AG04449 (cell line): ENCODE data around the gene EEF1AKMT3.

Experiments
- CTCF ChIA-PET: fragments of 350-600 bp; formaldehyde crosslinking; extraction: SDS; loops from one replicate; lab custom pipeline; 2021; ENCODE audit warnings: antibody characterized with exemption; lab: Yijun Ruan, JAX
- POLR2A ChIA-PET: fragments of 400-600, 350-600 bp; formaldehyde crosslinking; extraction: SDS; loops from one replicate; lab custom pipeline; 2020; ENCODE audit warnings: antibody characterized with exemption, inconsistent platforms; lab: Yijun Ruan, JAX
- DNase-seq: peaks from one replicate; pipeline ENCODE4 v3.0.0-alpha.2; 2010; ENCODE audit warnings: low read depth, low spot score
- H3K4me3 ChIP-seq: 2 replicates; pipeline ENCODE4 v1.5.1; 2011; ENCODE audit warnings: low read depth, mild to moderate bottlenecking, control low read depth, low read length
- TF ChIP-seq, protein P1 (sequence below): IDR thresholded peaks from one replicate; pipeline ENCODE4 v1.5.1; 2011; ENCODE audit warnings: mild to moderate bottlenecking, moderate library complexity, low read length, control low read depth, inconsistent platforms; ENCODE audit not compliant: insufficient read depth; ENCODE audit errors: missing control alignments

EEF1AKMT3 gene

DNA sequence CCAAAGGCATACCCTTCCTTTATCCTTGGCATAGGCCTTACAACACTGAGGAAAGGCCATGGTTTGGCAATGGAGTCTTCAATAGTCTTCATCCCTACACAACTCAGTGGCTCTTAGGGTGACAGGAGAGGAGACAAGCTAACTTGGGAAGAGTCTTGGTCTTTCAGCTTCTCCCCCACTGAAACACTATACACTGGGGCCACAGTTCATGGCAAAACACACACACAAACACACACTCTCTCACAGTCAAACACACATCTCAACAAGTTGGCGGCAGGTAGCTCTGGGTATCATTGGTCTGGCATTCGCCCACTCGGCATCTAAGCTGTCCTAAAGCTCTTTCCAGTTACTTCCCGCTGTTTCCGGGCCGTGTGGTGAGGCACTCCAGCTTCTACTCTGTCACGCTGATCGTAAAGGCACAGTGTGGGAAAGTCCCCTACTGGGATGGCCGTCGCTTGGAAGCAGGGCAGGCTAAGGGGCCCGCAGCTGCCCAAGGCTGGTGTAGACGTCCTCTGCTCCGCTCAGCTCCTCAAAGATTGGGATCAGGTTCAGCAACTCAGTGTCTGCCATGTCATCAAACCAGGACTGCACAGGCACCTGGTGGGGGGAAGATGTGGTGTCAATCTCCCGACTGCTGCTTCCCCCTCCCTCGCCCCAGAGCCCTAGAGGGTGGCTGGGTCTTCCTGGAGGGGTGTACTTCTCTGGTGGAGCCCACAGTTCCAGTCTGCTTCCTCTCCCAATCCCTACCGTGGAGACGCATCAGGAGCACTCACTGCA, 50.9 kb downstream of the EEF1AKMT3 start:
- POLR2A ChIA-PET: interaction anchor here (0.8 kb wide), 1 partner anchor 11 kb away, joined by 3 read pairs; no protein-coding TSS in a partner anchor
- TF ChIP-seq, protein P1, sequence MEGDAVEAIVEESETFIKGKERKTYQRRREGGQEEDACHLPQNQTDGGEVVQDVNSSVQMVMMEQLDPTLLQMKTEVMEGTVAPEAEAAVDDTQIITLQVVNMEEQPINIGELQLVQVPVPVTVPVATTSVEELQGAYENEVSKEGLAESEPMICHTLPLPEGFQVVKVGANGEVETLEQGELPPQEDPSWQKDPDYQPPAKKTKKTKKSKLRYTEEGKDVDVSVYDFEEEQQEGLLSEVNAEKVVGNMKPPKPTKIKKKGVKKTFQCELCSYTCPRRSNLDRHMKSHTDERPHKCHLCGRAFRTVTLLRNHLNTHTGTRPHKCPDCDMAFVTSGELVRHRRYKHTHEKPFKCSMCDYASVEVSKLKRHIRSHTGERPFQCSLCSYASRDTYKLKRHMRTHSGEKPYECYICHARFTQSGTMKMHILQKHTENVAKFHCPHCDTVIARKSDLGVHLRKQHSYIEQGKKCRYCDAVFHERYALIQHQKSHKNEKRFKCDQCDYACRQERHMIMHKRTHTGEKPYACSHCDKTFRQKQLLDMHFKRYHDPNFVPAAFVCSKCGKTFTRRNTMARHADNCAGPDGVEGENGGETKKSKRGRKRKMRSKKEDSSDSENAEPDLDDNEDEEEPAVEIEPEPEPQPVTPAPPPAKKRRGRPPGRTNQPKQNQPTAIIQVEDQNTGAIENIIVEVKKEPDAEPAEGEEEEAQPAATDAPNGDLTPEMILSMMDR: no peak
- CTCF ChIA-PET: interaction anchor here (0.8 to 9.0 kb wide), 4 partner anchors 9 to 81 kb away, joined by 3 to 137 read pairs (median 14); no protein-coding TSS in a partner anchor
- H3K4me3 ChIP-seq: no peak overlapping the region
- no peak for DNase-seq

DNA sequence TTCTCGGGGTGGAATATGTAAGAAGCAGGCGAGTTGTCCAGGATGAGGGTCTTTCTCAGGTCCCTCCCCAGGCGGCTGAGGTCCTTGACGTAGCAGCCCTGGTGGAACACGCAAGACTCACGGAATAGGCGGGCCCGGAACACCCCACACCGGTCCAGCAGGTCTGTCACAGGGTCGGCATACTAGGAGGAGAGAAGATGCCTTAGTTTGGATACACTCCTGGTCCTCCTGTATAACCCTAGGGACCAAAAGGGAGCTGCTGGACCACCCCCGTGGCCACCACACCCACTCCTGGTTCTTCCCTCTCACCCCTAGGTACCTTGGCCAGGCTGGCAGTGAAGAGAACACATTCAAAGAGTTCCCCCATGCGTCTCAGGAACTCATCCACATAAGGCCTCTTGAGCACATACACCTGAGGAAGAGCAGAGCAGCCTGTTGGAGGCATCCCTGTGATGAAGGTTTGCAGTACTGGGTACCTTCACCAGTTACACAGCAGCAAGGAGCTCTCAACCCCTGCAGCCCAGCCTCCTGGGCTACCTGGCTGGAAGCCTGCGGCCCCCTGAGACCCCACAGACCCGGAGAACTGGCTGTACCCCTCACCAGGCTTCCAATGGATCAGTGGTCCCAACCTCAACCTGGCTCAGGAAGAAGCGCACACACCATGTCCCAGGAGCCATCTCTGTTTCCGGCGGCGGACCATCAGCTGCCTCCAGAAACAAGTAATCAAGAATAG, 51.7 kb downstream of the EEF1AKMT3 start:
- ChIA-PET CTCF (interaction anchor here (1.3 to 9.0 kb wide), 6 partner anchors 9 to 80 kb away, joined by 4 to 137 read pairs (median 9); no protein-coding TSS in a partner anchor), POLR2A (no interaction called here)
- no peak overlapping the region for H3K4me3 ChIP-seq
- DNase-seq: no peak
- TF ChIP-seq, protein P1: no peak

DNA sequence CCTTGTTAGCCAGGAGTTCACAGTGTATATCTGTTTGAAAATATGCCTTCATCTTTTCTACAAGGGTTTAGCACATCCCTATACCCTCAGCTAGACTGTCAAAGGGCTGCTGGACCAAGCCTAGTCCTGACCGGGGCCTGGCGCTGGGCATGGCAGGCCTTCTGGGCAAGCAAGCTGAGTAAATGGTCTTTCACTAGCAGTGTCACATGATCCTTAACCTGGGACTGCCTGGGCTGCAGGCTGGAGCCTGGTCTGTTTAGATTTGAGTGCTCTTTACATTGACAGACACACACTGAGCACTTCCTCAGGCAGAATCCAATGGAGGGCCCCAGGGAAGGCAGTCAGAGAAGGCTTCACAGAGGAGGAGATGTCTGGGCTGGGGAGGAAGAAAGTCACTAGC, 53.0 kb downstream of the EEF1AKMT3 start:
- POLR2A ChIA-PET: no interaction called here

DNA sequence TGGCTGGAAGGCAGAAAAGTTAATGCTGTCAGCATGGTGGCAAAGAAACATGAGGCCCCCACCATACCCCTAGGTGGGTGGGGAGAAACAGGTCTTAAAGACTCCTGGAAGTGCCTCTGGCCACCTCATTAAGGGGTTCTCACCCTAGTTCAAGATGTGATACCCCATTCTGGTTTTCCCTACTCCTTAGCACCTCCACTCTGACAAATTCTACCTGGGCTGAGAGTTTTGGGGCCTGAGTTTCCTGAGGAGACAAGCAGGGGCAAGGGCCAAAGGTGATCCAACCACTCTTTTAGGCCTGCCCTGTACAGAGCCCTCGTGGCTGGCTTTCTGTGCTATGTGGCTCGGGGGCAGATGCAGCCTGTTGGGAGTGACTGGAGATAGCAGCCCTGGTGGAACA, 54.0 kb downstream of the EEF1AKMT3 start:
- ChIA-PET CTCF (interaction anchor here (1.0 to 9.0 kb wide), 10 partner anchors 9 to 78 kb away, joined by 3 to 137 read pairs (median 6); partner anchors contain the start of genes CTDSP2 and TSFM), POLR2A (no interaction called here)
- DNase-seq: no peak
- TF ChIP-seq, protein P1: no peak
- no peak overlapping the region for H3K4me3 ChIP-seq

More for the DNA sequence above, 53.0 kb downstream of the EEF1AKMT3 start:
- H3K4me3 ChIP-seq: no peak overlapping the region
- CTCF ChIA-PET: interaction anchor here (0.9 to 9.0 kb wide), 11 partner anchors 9 to 79 kb away, joined by 3 to 137 read pairs (median 5); partner anchors contain the start of genes CTDSP2 and TSFM
- DNase-seq: no peak
- TF ChIP-seq, protein P1: no peak

DNA sequence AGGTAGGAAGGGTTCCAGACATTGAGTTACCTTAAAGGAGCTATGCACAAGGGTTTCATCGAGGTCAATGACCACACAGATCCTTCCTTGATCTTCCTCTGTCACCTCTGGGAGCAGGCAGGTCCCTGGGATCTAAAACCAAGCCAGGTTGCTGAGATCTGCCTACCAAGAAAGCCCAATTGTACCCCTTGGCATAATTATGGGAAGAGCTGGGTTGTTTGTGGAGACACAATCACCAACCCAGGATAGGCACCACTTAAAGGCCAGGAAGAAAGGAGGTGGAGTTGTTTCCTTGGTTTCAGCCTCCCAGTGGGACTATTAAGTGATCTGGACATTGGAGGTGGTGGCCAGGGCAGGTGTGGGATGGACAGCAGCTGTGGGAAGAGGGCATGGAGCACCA, 54.6 kb downstream of the EEF1AKMT3 start:
- CTCF ChIA-PET: interaction anchor here (0.5 to 9.0 kb wide), 8 partner anchors 16 to 77 kb away, joined by 3 to 137 read pairs (median 4); partner anchors contain the start of gene TSFM
- no peak for DNase-seq
- POLR2A ChIA-PET: no interaction called here
- TF ChIP-seq, protein P1: no peak
- H3K4me3 ChIP-seq: no peak overlapping the region
